Liver (tissue), 9 donors: ENCODE results near the gene NAV2. TPM values are rescaled to one million over a fixed set of nuclear protein-coding genes. Genes with fewer than 3 reads are reported as not detected.

Experiments
- DNase-seq: peaks from one replicate; pipeline ENCODE4 v3.0.0-alpha.2; 2017; ENCODE audit warnings: low spot score
- H3K27ac ChIP-seq, 2 donors: one replicate each; pipeline ENCODE4 v1.7.0; 2013; ENCODE audit warnings: inconsistent platforms in 2 of 2, low read length in 2 of 2, control low read depth in 1 of 2, low read depth in 1 of 2, mild to moderate bottlenecking in 1 of 2
- H3K27me3 ChIP-seq, 4 donors: one replicate each; pipeline versions ENCODE4 v1.6.1 to v1.7.0; 2013; ENCODE audit warnings: low read length in 3 of 4, inconsistent platforms in 1 of 4, mild to moderate bottlenecking in 1 of 4, moderate library complexity in 1 of 4; ENCODE audit not compliant: control insufficient read depth in 4 of 4, insufficient read depth in 4 of 4
- H3K36me3 ChIP-seq, 4 donors: one replicate each; pipeline versions ENCODE4 v1.6.1 to v1.7.0; 2013; ENCODE audit warnings: low read length in 3 of 4, mild to moderate bottlenecking in 3 of 4, low read depth in 1 of 4, moderate library complexity in 1 of 4; ENCODE audit not compliant: control insufficient read depth in 4 of 4, insufficient read depth in 3 of 4
- H3K4me1 ChIP-seq, 4 donors: one replicate each; pipeline versions ENCODE4 v1.6.1 to v1.7.0; 2013; ENCODE audit warnings: low read length in 3 of 4, mild to moderate bottlenecking in 3 of 4, moderate library complexity in 1 of 4; ENCODE audit not compliant: control insufficient read depth in 4 of 4, insufficient read depth in 4 of 4
- H3K4me3 ChIP-seq, 3 donors: one replicate each; pipeline versions ENCODE4 v1.6.1 to v1.7.0; 2013; ENCODE audit warnings: low read length in 3 of 3, control low read depth in 1 of 3, low read depth in 1 of 3, mild to moderate bottlenecking in 1 of 3
- H3K9ac ChIP-seq, 2 donors: one replicate each; pipeline ENCODE4 v1.7.0; 2013; ENCODE audit warnings: low read length in 2 of 2, mild to moderate bottlenecking in 2 of 2, moderate library complexity in 2 of 2, control low read depth in 1 of 2, low read depth in 1 of 2
- H3K9me3 ChIP-seq, 4 donors: one replicate each; pipeline versions ENCODE4 v1.6.1 to v1.7.0; 2013; ENCODE audit warnings: low read length in 3 of 4; ENCODE audit not compliant: control insufficient read depth in 4 of 4
- ATF3 ChIP-seq: IDR thresholded peaks from 2 replicates; pipeline ENCODE4 v1.6.1; 2016; ENCODE audit warnings: antibody characterized with exemption
- CTCF ChIP-seq: fragments of 150-350 bp; IDR thresholded peaks from 2 replicates; pipeline ENCODE4 v1.5.1; 2017; ENCODE audit warnings: improper control_type of control experiment, low read depth, low read length; ENCODE audit not compliant: missing input control
- EGR1 ChIP-seq, 2 donors: IDR thresholded peaks; 2 replicates each; pipeline ENCODE4 v1.6.1; 2016 to 2018; ENCODE audit warnings: antibody characterized with exemption in 2 of 2, low read depth in 2 of 2
- FOXA1 ChIP-seq: IDR thresholded peaks from 2 replicates; pipeline ENCODE4 v1.6.1; 2016; ENCODE audit warnings: antibody characterized with exemption
- FOXA2 ChIP-seq: IDR thresholded peaks from 2 replicates; pipeline ENCODE4 v1.6.1; 2016; ENCODE audit warnings: antibody characterized with exemption
- GABPA ChIP-seq, 2 donors: IDR thresholded peaks in 1 of 2; conservative IDR thresholded peaks in 1 of 2; 2 replicates each; pipeline ENCODE4 v1.6.1; 2016; ENCODE audit warnings: antibody characterized with exemption in 2 of 2, mild to moderate bottlenecking in 1 of 2, moderate library complexity in 1 of 2
- HNF4A ChIP-seq, 2 donors: conservative IDR thresholded peaks; 2 replicates each; pipeline ENCODE4 v1.6.1; 2016; ENCODE audit warnings: antibody characterized with exemption in 2 of 2, mild to moderate bottlenecking in 2 of 2
- HNF4G ChIP-seq: IDR thresholded peaks from 2 replicates; pipeline ENCODE4 v1.6.1; 2016; ENCODE audit warnings: antibody characterized with exemption
- JUND ChIP-seq, 2 donors: IDR thresholded peaks; 2 replicates each; pipeline ENCODE4 v1.6.1; 2016; ENCODE audit warnings: antibody characterized with exemption in 2 of 2
- MAX ChIP-seq: IDR thresholded peaks from 2 replicates; pipeline ENCODE4 v1.6.1; 2016; ENCODE audit warnings: antibody characterized with exemption
- NR2F2 ChIP-seq: IDR thresholded peaks from 2 replicates; pipeline ENCODE4 v1.6.1; 2016; ENCODE audit warnings: antibody characterized with exemption
- RAD21 ChIP-seq, 2 donors: IDR thresholded peaks; 2 replicates each; pipeline ENCODE4 v1.6.1; 2016; ENCODE audit warnings: antibody characterized with exemption in 2 of 2, mild to moderate bottlenecking in 2 of 2
- REST ChIP-seq: IDR thresholded peaks from 2 replicates; pipeline ENCODE4 v1.6.1; 2016; ENCODE audit warnings: antibody characterized with exemption, mild to moderate bottlenecking
- RXRA ChIP-seq, 2 donors: IDR thresholded peaks; 2 replicates each; pipeline ENCODE4 v1.6.1; 2017 to 2018; ENCODE audit warnings: antibody characterized with exemption in 2 of 2, mild to moderate bottlenecking in 1 of 2
- SP1 ChIP-seq: IDR thresholded peaks from 2 replicates; pipeline ENCODE4 v1.6.1; 2018; ENCODE audit warnings: antibody characterized with exemption, mild to moderate bottlenecking
- TAF1 ChIP-seq: conservative IDR thresholded peaks from 2 replicates; pipeline ENCODE4 v1.6.1; 2016; ENCODE audit warnings: antibody characterized with exemption, mild to moderate bottlenecking
- YY1 ChIP-seq: IDR thresholded peaks from 2 replicates; pipeline ENCODE4 v1.6.1; 2016; ENCODE audit warnings: antibody characterized with exemption, mild to moderate bottlenecking
- ZBTB33 ChIP-seq: IDR thresholded peaks from 2 replicates; pipeline ENCODE4 v1.6.1; 2016; ENCODE audit warnings: antibody characterized with exemption
- WGBS: extraction: QIAGEN DNeasy Blood & Tissue Kit; methylation state at CpG from one replicate; pipeline ENCODE4 v1.1.7; 2013; 5-methylcytosine and 5-hydroxymethylcytosine counted together
- polyA plus RNA-seq, 2 donors: library from polyadenylated mRNA; stranded (reverse) in 1 of 2; unstranded in 1 of 2; fragments of 200-250 nt in 1 of 2; fragments of >200 nt in 1 of 2; fragmentation: Nextera tagmentation in 1 of 2; extraction: Ambion mirVana in 1 of 2; gene quantifications; one replicate each; pipeline versions ENCODE4 v1.2.1 to v1.2.3, GENCODE V29; 2013 to 2015
- total RNA-seq, 2 donors: library from RNA; depleted of rRNA; stranded (reverse); fragments of >200 nt; gene quantifications; one replicate each; pipeline ENCODE4 v1.2.3, GENCODE V29; 2014
- donor health status: healthy.
- donor health status: healthy.
- donor health status: healthy.
- donor health status: healthy.
- donor health status: healthy.

NAV2 gene
- total and polyA plus RNA-seq, 4 donors, result 6.3 to 20.5 (median 11.6) TPM

- Histone ChIP-seq H3K4me1 (peaks cover 0 to 2% (median under 1%) of the 10 kb centered on the region in 4 donors), H3K9ac (no peak overlapping the region), H3K9me3 (no peaks in the 10 kb centered on the region), H3K36me3 (peaks cover 0 to 7% (median 1%) of the 10 kb centered on the region in 4 donors), H3K27ac (no peak overlapping the region), H3K4me3 (no peak overlapping the region), H3K27me3 (no peaks in the 10 kb centered on the region)
- TF ChIP-seq CTCF (no peak), GABPA (IDR thresholded peaks at IDR 0.05 in 1 of 2, conservative IDR thresholded peaks at IDR 0.05 in 1 of 2) (no peak), EGR1 (IDR thresholded peaks at IDR 0.05; ENCODE audit: low read depth in 2 of 2) (no peak), HNF4G (no peak), RAD21 (IDR thresholded peaks at IDR 0.05) (no peak), TAF1 (no peak), RXRA (IDR thresholded peaks at IDR 0.05) (no peak), MAX (no peak), JUND (IDR thresholded peaks at IDR 0.05) (no peak), HNF4A (conservative IDR thresholded peaks at IDR 0.05) (no peak), YY1 (no peak), SP1 (no peak), FOXA2 (no peak), NR2F2 (no peak), REST (no peak), ZBTB33 (no peak), FOXA1 (no peak), ATF3 (no peak)
- no peak for DNase-seq
- WGBS, result 91% methylated on average over 4 of the region's 4 CpGs
Measured at GRCh38 chr11:19961225-19961624, 248.6 kb downstream of the NAV2 start.
